Measurements from ENCODE around the gene HDAC2. TPM values are rescaled to one million over a fixed set of nuclear protein-coding genes. Genes with fewer than 3 reads are reported as not detected.

The HDAC2 gene
- total RNA-seq, 1 experiment from 2014 or later = 206 TPM

- ChIA-PET POLR2A (no interaction called here), CTCF (interaction anchor here (0.7 to 1.3 kb wide), 3 partner anchors 12 to 1993 kb away, joined by 4 to 5 read pairs (median 5); no protein-coding TSS in a partner anchor)
- no peaks in the 10 kb centered on the region for H3K9me3 ChIP-seq (ENCODE audit: control insufficient read depth, insufficient read depth, low read depth, low read length)
- no peaks in the 10 kb centered on the region for H3K4me1 ChIP-seq (ENCODE audit: control insufficient read depth, insufficient read depth, low read length)
- DNase-seq (ENCODE audit: low read depth, low spot score) (no peak), ATAC-seq (no peak)
- BruUV-seq (replicated peaks) = no TSS peak
- no peak for TF ChIP-seq REST (IDR thresholded peaks at IDR 0.05; ENCODE audit: insufficient read depth in 1 of 2, low read depth in 2 of 2, low read length in 1 of 2)
- TF ChIP-seq CTCF (IDR thresholded peaks at IDR 0.05) = no peak
- TF ChIP-seq TCF7L2 (IDR thresholded peaks at IDR 0.05; ENCODE audit: low read depth, low read length) = no peak
- no peak for TF ChIP-seq POLR2AphosphoS5 (IDR thresholded peaks at IDR 0.05; ENCODE audit: low read depth, low read length)
- TF ChIP-seq SIN3A (IDR thresholded peaks at IDR 0.05; ENCODE audit: borderline replicate concordance, insufficient read depth, low read depth, low read length) = no peak
- H3K27ac ChIP-seq (ENCODE audit: low read length) = no peak overlapping the region
- intact Hi-C loops (cut with micrococcal nuclease; ENCODE audit: unreplicated experiment) = no loop called here
- in situ Hi-C loops (cut with HindIII; ENCODE audit: low pct_unique_long_range_greater_than_20kb, low sequenced_read_pairs) = no loop called here
- H3K4me3 ChIP-seq (ENCODE audit: low read depth in 2 of 2, low read length in 2 of 2) = no peak overlapping the region
- H3K27me3 ChIP-seq (ENCODE audit: control insufficient read depth, insufficient read depth, low read length) = no peaks in the 10 kb centered on the region
- no peaks in the 10 kb centered on the region for H3K36me3 ChIP-seq (ENCODE audit: control insufficient read depth, insufficient read depth, low read length)
These were observed 62.1 kb downstream of the HDAC2 start for GRCh38 chr6:113908801-113909200.

GRCh38 chr6:113907102-113907815 is 63.7 kb downstream of the HDAC2 start:
- TF ChIP-seq CTCF (IDR thresholded peaks at IDR 0.05) = peak; percentile 4; the same call in 1 of the 2 replicates
- TF ChIP-seq SIN3A (IDR thresholded peaks at IDR 0.05; ENCODE audit: borderline replicate concordance, insufficient read depth, low read depth, low read length) = no peak
- ChIA-PET POLR2A (no interaction called here), CTCF (interaction anchor here (0.6 to 1.0 kb wide), 2 partner anchors 14 to 21 kb away, joined by 3 to 4 read pairs; no protein-coding TSS in a partner anchor)

More at GRCh38 chr6:113907102-113907815, 63.7 kb downstream of the HDAC2 start:
- no peaks in the 10 kb centered on the region for H3K27me3 ChIP-seq (ENCODE audit: control insufficient read depth, insufficient read depth, low read length)
- H3K4me1 ChIP-seq (ENCODE audit: control insufficient read depth, insufficient read depth, low read length) = no peaks in the 10 kb centered on the region
- no TSS peak for BruUV-seq (replicated peaks)
- ATAC-seq (no peak), DNase-seq (ENCODE audit: low read depth, low spot score) (no peak)
- no peaks in the 10 kb centered on the region for H3K9me3 ChIP-seq (ENCODE audit: control insufficient read depth, insufficient read depth, low read depth, low read length)
- in situ Hi-C loops (cut with HindIII; ENCODE audit: low pct_unique_long_range_greater_than_20kb, low sequenced_read_pairs) = no loop called here
- no peaks in the 10 kb centered on the region for H3K36me3 ChIP-seq (ENCODE audit: control insufficient read depth, insufficient read depth, low read length)
- no peak overlapping the region for H3K4me3 ChIP-seq (ENCODE audit: low read depth in 2 of 2, low read length in 2 of 2)
- intact Hi-C loops (cut with micrococcal nuclease; ENCODE audit: unreplicated experiment) = no loop called here
- no peak overlapping the region for H3K27ac ChIP-seq (ENCODE audit: low read length)
